Measurements from ENCODE around the gene SNX20. TPM values are rescaled to one million over a fixed set of nuclear protein-coding genes. Genes with fewer than 3 reads are reported as not detected.

The SNX20 gene
- polyA plus RNA-seq, 1 experiment: not detected

DNA sequence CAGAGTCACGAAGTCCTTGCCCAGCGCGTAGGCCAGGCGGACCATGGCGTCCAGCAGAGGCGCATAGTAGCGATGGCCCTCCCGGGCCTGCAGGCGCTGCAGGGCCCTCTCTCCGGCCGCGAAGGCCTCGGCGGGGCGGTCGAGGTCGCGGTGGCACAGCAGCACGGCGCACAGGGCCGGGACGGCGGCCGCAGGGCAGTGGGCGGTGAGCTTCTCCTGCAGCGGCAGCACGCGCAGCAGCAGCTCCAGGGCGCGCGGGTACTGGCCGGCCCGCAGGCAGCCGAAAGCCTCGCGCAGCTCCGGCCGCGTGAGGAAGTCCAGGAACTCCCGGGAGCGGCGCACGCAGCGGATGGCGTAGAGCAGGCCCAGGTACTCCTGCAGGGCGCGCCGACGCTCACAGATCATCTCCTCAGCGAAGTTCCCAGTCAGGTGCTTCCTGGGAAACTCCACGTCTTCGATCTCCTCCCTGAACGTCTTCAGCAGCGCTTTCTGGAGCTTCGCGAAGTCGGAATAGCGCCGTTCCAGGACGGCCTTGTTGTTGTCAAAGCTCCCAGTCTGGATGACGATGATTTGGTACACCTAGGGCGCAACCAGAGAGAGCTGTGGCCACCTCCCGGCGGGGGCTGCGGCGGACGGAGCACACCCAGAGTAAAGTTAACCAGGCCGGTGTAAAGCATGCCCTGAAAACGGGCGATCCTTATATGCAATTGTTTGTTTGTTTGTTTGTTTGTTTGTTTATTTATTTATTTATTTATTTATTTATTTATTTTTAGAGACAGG lies 7.4 kb downstream of the SNX20 start:
- no peak for DNase-seq (ENCODE audit: low read depth, low spot score)
- Histone ChIP-seq H3K4me3 (ENCODE audit: low read depth, low read length) (no peak overlapping the region), H3K27me3 (ENCODE audit: control insufficient read depth, insufficient read depth, low read length) (no peaks in the 10 kb centered on the region), H3K27ac (ENCODE audit: low read depth, low read length) (no peak overlapping the region), H3K9me3 (ENCODE audit: control insufficient read depth, insufficient read depth, low read length) (peaks cover 36% of the 10 kb centered on the region)
- CTCF ChIA-PET: no interaction called here
- TF ChIP-seq, protein P1, sequence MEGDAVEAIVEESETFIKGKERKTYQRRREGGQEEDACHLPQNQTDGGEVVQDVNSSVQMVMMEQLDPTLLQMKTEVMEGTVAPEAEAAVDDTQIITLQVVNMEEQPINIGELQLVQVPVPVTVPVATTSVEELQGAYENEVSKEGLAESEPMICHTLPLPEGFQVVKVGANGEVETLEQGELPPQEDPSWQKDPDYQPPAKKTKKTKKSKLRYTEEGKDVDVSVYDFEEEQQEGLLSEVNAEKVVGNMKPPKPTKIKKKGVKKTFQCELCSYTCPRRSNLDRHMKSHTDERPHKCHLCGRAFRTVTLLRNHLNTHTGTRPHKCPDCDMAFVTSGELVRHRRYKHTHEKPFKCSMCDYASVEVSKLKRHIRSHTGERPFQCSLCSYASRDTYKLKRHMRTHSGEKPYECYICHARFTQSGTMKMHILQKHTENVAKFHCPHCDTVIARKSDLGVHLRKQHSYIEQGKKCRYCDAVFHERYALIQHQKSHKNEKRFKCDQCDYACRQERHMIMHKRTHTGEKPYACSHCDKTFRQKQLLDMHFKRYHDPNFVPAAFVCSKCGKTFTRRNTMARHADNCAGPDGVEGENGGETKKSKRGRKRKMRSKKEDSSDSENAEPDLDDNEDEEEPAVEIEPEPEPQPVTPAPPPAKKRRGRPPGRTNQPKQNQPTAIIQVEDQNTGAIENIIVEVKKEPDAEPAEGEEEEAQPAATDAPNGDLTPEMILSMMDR (IDR thresholded peaks at IDR 0.05; ENCODE audit: low read depth, low read length): no peak
- POLR2A ChIA-PET: no interaction called here

DNA sequence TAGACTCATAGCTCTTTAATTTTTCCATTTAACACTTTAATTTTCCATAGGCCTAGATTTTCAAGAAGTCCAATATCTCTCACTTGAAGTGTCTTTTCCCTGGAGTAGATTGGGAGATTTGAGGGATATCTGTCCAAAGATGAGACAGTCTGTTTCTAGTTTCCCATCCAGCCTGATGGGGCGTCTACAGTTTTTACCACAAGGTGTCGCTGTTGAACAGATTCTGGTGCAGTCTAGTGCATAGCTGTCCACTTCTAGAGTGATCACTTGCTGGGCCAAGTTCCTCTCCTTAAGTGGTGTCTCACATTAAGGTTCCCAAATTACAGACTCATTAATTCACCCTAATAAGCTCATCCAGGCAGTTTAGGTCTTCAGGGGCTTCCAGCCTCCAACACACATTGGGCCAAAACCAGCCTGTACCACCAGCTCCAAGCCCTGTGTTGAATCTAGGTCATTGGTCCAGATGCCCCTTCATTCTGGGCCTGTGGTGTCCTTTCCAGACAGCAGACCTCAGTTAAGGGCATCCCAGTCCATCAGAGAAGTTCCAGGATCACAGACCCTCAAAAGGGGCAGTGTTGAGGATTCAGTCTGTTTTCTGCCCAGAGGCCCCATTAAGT lies 9.4 kb downstream of the SNX20 start:
- ChIA-PET POLR2A (no interaction called here), CTCF (interaction anchor here (0.6 to 2.2 kb wide), 8 partner anchors 10 to 647 kb away, joined by 3 to 42 read pairs (median 4); partner anchors contain the start of genes CNEP1R1 and SNX20)
- no peaks in the 10 kb centered on the region for H3K27me3 ChIP-seq (ENCODE audit: control insufficient read depth, insufficient read depth, low read length)
- H3K4me3 ChIP-seq (ENCODE audit: low read depth, low read length): no peak overlapping the region
- no peak overlapping the region for H3K27ac ChIP-seq (ENCODE audit: low read depth, low read length)
- DNase-seq (ENCODE audit: low read depth, low spot score): no peak
- TF ChIP-seq, protein P1 (IDR thresholded peaks at IDR 0.05; ENCODE audit: low read depth, low read length): peak; percentile 52
- peaks cover 36% of the 10 kb centered on the region for H3K9me3 ChIP-seq (ENCODE audit: control insufficient read depth, insufficient read depth, low read length)

DNA sequence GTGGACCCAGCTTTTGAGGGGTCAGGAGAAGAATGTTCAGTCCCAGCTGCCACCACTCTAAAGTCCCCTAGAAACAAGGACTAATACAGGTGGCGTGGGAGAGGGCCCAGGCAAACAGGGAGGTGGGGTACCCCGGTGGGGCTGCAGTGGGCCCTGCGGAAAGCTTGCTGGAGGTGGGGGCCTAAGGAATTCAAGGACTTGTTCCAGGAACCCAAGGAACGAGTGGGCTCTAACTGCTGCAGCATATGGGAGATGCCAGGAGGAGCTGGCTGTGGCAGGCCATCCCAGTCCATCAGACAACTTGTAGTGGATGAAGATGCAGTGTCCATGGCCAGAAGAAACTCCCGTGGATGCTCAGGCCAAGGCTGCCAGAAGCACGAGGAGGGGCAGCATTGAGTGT lies 10.6 kb downstream of the SNX20 start:
- TF ChIP-seq, protein P1 (IDR thresholded peaks at IDR 0.05; ENCODE audit: low read depth, low read length): no peak
- H3K27ac ChIP-seq (ENCODE audit: low read depth, low read length): no peak overlapping the region
- H3K9me3 ChIP-seq (ENCODE audit: control insufficient read depth, insufficient read depth, low read length): peaks cover 36% of the 10 kb centered on the region
- ChIA-PET CTCF (interaction anchor here (1.2 to 8.6 kb wide), 4 partner anchors 76 to 646 kb away, joined by 3 to 140 read pairs (median 23); partner anchors contain the start of gene CNEP1R1), POLR2A (no interaction called here)
- H3K27me3 ChIP-seq (ENCODE audit: control insufficient read depth, insufficient read depth, low read length): no peaks in the 10 kb centered on the region
- H3K4me3 ChIP-seq (ENCODE audit: low read depth, low read length): no peak overlapping the region
- no peak for DNase-seq (ENCODE audit: low read depth, low spot score)

DNA sequence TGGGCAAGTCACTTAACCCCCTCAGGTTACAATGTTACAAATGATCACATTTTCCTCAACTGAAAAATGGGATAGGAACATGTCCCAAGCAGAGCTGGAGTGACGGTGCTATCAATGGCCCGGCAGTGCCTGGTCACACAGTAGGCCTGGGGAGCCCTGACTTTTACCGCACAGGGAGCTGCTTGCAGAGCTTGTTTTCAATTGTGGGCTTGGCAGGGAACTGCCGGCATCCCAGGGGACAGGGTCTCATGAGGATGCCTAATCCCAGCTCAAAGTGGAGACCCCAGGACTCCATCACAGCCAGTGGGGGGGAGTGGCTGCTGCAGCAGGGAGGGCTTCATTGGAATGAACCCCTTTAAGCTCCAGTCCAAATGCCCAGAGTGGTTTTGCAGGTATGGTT lies 11.4 kb downstream of the SNX20 start:
- no peak overlapping the region for H3K27ac ChIP-seq (ENCODE audit: low read depth, low read length)
- H3K4me3 ChIP-seq (ENCODE audit: low read depth, low read length): no peak overlapping the region
- CTCF ChIA-PET: interaction anchor here (0.8 to 8.6 kb wide), 4 partner anchors 76 to 310 kb away, joined by 3 to 140 read pairs (median 3); no protein-coding TSS in a partner anchor
- TF ChIP-seq, protein P1 (IDR thresholded peaks at IDR 0.05; ENCODE audit: low read depth, low read length): no peak
- H3K9me3 ChIP-seq (ENCODE audit: control insufficient read depth, insufficient read depth, low read length): peaks cover 39% of the 10 kb centered on the region
- DNase-seq (ENCODE audit: low read depth, low spot score): no peak
- H3K27me3 ChIP-seq (ENCODE audit: control insufficient read depth, insufficient read depth, low read length): no peaks in the 10 kb centered on the region
- POLR2A ChIA-PET: no interaction called here
